AG04450 (cell line): Measurements from ENCODE around the gene FBXO9. TPM values are rescaled to one million over a fixed set of nuclear protein-coding genes. Genes with fewer than 3 reads are reported as not detected.

ENCODE experiments used
- CTCF ChIA-PET: fragments of 300-600, 350-600 bp; formaldehyde crosslinking; extraction: SDS; loops from one replicate; lab custom pipeline; 2022; ENCODE audit warnings: antibody characterized with exemption, inconsistent platforms; lab: Charles Lee
- POLR2A ChIA-PET: fragments of 350-600 bp; formaldehyde crosslinking; extraction: SDS; loops from one replicate; lab custom pipeline; 2021; ENCODE audit warnings: antibody characterized with exemption, inconsistent platforms; lab: Yijun Ruan, JAX
- DNase-seq: peaks from one replicate; pipeline ENCODE4 v3.0.0-alpha.2; 2011; ENCODE audit warnings: low read depth, low spot score
- H3K27ac ChIP-seq: one replicate; pipeline ENCODE4 v1.5.1; 2012; ENCODE audit warnings: low read depth, low read length, control low read depth
- H3K27me3 ChIP-seq: one replicate; pipeline ENCODE4 v1.6.0; 2012; ENCODE audit warnings: low read length; ENCODE audit not compliant: control insufficient read depth, insufficient read depth
- H3K4me3 ChIP-seq: 2 replicates; pipeline ENCODE4 v1.5.1; 2011; ENCODE audit warnings: mild to moderate bottlenecking, low read depth, low read length, control low read depth
- H3K9me3 ChIP-seq: 2 replicates; pipeline ENCODE4 v1.5.1; 2012; ENCODE audit warnings: low read length; ENCODE audit not compliant: control insufficient read depth, insufficient read depth
- polyA plus RNA-seq: library from polyadenylated mRNA; depleted of rRNA; stranded (reverse); fragments of >200 nt; gene quantifications from 2 replicates; pipeline ENCODE4 v1.2.3, GENCODE V29; 2011
- TF ChIP-seq, protein P1 (sequence below): IDR thresholded peaks from 2 replicates; pipeline ENCODE4 v1.5.1; 2011; ENCODE audit warnings: low read depth, low read length, control low read depth, inconsistent platforms

The FBXO9 gene
- polyA plus RNA-seq, 1 experiment = 90.2 TPM

DNA sequence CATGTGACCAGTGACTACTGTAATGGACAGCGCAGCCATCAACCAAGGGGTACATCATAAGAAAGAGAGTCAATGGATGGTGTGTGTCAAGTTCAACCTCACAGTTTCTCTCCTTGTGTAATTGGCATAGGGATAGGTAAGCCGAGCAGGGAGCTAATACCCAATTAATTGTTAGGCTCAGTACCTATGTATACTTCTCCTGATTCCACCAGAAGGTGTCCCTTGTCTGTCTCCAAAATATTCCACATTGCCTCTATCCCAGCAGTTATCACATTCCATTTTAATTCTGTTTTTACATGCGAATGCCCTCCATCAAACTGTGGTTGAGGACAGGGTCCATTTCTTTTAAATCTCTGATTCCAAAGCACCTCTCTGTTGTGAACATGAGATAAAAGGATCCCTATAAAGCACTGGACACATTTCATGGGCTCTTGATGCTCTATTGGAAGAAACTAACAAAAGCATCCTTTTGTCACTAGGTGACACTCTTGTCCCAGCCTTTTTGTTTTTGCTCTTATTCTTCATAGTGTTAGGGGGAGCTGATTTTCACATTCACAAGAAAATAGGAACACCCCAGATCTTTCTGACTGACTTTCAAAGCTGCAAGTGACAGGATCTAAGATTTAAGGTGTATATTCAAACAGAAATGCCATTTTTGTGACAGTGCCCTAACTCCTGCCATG is 38.9 kb downstream of the FBXO9 start:
- POLR2A ChIA-PET = no interaction called here

GRCh38 chr6:53104916-53105315 is 39.7 kb downstream of the FBXO9 start:
- POLR2A ChIA-PET = no interaction called here
- CTCF ChIA-PET = no interaction called here
- TF ChIP-seq, protein P1, sequence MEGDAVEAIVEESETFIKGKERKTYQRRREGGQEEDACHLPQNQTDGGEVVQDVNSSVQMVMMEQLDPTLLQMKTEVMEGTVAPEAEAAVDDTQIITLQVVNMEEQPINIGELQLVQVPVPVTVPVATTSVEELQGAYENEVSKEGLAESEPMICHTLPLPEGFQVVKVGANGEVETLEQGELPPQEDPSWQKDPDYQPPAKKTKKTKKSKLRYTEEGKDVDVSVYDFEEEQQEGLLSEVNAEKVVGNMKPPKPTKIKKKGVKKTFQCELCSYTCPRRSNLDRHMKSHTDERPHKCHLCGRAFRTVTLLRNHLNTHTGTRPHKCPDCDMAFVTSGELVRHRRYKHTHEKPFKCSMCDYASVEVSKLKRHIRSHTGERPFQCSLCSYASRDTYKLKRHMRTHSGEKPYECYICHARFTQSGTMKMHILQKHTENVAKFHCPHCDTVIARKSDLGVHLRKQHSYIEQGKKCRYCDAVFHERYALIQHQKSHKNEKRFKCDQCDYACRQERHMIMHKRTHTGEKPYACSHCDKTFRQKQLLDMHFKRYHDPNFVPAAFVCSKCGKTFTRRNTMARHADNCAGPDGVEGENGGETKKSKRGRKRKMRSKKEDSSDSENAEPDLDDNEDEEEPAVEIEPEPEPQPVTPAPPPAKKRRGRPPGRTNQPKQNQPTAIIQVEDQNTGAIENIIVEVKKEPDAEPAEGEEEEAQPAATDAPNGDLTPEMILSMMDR = no peak
- H3K9me3 ChIP-seq = no peaks in the 10 kb centered on the region
- DNase-seq = no peak
- no peak overlapping the region for H3K4me3 ChIP-seq
- no peak overlapping the region for H3K27ac ChIP-seq
- no peaks in the 10 kb centered on the region for H3K27me3 ChIP-seq

More for the DNA sequence above, 38.9 kb downstream of the FBXO9 start:
- DNase-seq = no peak
- CTCF ChIA-PET = no interaction called here
- no peak overlapping the region for H3K4me3 ChIP-seq
- no peaks in the 10 kb centered on the region for H3K9me3 ChIP-seq
- no peak overlapping the region for H3K27ac ChIP-seq
- no peaks in the 10 kb centered on the region for H3K27me3 ChIP-seq
- TF ChIP-seq, protein P1 = no peak

- ChIA-PET CTCF (no interaction called here), POLR2A (no interaction called here)
- TF ChIP-seq, protein P1 = no peak
- Histone ChIP-seq H3K9me3 (no peaks in the 10 kb centered on the region), H3K27me3 (no peaks in the 10 kb centered on the region), H3K4me3 (no peak overlapping the region), H3K27ac (no peak overlapping the region)
- DNase-seq = no peak
Measured at GRCh38 chr6:53107091-53107490, 41.9 kb downstream of the FBXO9 start.

- ChIA-PET POLR2A (no interaction called here), CTCF (no interaction called here)
- Histone ChIP-seq H3K9me3 (no peaks in the 10 kb centered on the region), H3K27me3 (peaks cover 3% of the 10 kb centered on the region), H3K4me3 (no peak overlapping the region), H3K27ac (no peak overlapping the region)
- no peak for DNase-seq
- TF ChIP-seq, protein P1 = no peak
Measured at GRCh38 chr6:53109612-53110011, 44.4 kb downstream of the FBXO9 start.

- no peaks in the 10 kb centered on the region for H3K9me3 ChIP-seq
- no peak overlapping the region for H3K27ac ChIP-seq
- peaks cover 11% of the 10 kb centered on the region for H3K27me3 ChIP-seq
- ChIA-PET POLR2A (no interaction called here), CTCF (no interaction called here)
- no peak overlapping the region for H3K4me3 ChIP-seq
- DNase-seq = no peak
- TF ChIP-seq, protein P1 = no peak
Measured at GRCh38 chr6:53111865-53112264, 46.7 kb downstream of the FBXO9 start.
